Measurements from ENCODE around the gene FBLN1.

GRCh38 chr22:45478108-45478771 lies 24.4 kb upstream of the FBLN1 start:
- TF ChIP-seq CTCF (IDR thresholded peaks at IDR 0.05; ENCODE audit: low read depth, low read length) (no peak), EZH2phosphoT487 (IDR thresholded peaks at IDR 0.05; ENCODE audit: low read depth) (no peak)
